Measurements from ENCODE around the gene YWHAG.
"Not testable (repeated sequence)": the region's sequence is repeated elsewhere in the genome, so short reads cannot be mapped to it uniquely, and the experiment has no call there.

YWHAG gene

DNA sequence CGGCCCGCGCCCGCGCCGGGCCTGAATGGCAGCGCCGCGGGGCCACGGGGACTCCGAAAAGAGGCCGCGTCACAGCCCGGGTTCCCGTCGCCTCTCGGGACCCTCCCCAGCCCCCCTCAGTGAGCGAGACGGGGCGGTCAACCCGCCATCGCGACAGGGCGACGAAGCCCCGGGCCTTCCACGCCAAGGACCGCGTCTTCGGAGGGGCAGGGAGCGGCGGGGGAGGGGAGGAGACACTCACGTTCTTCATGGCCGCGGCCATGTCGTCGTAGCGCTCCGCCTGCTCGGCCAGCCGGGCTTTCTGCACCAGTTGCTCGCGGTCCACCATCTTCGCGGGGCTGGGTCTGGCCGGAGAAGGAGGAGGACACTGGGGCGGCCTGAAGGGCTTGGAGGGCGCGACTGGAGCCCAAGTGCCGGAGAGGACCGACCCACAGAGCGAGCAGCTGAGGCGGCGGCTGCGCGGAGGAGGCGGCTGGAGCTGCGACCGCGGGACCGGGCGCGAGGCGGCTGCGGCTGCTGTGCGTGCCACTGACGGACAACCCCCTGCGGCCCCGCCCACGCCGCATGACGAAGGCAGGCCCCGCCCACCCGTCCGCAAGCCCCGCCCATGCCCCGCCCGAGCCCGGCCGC is at the start of gene YWHAG:
Gene YWHAG (minus strand): TSS at position 511 of the 630 bp plus-strand sequence. CDS start 183 bp downstream, at position 328.
- DNase-seq = peak; percentile 90

DNA sequence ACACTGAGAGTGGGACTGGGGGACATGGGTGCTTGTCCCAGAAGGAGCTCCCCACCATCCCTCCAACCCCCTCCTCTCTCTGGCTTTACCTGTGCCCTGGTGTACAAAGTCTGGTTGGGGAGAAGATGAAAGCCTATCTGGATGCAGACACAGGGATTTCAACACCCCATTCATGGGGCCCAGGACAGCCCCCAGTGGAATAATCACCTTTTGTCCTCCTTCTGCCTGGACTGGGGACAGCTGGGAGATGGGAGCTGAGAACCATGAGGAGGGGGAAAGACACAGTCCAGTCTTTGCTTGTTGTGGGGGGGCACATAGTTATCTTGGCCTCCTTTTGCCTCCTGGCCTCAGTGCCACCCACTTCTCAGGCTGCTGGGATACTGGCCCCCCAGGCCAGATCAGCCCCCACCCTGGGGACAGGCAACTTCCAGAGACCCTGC is 49.4 kb upstream of the YWHAG start:
- no peak for DNase-seq

DNA sequence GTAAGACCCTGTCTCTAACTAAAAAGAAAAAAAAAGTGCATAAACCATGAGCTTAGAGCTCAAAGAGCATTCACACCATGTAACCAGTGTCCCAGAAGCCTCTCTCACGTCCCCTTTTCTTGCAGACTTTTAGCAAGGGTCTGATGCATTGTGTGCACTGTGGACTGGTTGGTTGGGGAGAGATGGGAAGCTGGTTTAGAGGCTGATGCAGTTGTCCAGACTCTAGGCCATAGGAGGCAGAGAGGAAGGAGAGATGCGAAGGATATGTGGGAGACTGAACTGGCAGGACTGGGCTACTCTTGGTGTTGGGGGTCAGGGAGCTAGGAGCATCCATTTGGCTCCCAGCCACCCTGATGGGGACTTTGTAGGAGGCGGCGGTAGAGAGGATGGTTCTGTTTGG is 48.9 kb upstream of the YWHAG start:
- no peak for DNase-seq

DNA sequence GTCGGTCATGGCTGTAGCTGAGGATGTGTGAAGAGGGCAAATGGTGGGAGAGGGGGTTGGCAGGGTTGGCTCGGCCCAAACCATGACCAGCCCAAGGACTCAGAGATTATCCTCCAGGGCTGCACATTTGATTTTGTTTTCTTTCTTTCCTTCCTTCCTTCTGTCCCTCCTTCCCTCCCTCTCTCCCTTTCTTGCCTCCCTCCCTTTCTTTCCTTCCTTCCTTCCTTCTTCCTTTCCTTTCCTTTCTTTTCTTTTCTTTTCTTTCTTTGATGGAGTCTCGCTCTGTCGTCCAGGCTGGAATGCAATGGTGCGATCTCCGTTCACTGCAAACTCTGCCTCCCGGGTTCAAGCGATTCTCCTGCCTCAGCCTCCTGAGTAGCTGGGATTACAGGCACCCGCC is 46.9 kb upstream of the YWHAG start:
- DNase-seq = no peak

DNA sequence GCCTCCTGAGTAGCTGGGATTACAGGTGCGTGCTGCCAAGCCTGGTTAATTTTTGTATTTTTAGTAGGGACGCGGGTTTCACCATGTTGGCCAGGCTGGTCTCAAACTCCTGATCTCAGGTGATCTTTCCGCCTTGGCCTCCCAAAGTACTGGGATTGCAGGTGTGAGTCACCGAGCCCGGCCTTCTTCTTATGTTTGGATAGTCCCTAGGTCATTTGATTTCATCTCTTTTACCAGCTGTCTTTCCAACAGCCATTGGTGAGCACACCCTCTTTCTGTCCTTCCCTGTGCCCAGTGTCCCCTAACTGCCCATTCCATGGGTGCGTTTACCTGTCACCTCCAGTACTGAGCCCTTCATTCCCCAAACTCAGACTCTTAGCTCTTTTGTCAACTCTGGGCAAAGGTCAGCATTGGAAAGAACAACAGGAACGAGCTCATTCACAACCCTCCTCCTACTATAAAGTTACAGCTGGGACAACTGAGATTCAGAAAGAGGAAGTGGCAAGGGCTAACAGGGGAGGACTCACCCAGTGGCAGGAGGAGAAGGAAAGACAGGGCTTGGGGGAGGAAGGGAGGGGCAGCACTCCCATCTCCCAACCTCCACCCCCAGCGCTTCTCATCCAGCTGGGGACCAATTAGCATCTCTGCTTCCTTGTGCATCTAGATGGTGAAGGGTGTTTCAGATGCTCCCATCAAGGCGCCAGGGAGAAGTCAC is 45.1 kb upstream of the YWHAG start:
- peak; percentile 66 for DNase-seq

DNA sequence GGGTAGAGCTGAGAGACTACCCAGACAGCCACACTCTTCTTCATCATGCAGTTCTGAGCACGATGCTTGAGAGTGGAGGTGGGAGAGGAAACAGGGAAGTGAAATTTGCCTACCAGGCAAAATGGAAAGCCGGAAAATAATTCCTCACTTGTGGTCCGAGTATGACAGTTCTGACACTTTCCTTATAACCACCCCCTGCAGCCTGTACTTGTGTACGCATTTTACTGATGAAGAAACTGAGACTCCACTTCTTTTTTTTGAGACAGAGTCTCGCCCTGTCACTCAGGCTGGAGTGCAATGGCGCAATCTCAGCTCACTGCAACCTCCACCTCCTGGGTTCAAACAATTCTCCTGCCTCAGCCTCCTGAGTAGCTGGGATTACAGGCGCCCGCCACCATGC is 44.3 kb upstream of the YWHAG start:
- DNase-seq = not testable (repeated sequence)

DNA sequence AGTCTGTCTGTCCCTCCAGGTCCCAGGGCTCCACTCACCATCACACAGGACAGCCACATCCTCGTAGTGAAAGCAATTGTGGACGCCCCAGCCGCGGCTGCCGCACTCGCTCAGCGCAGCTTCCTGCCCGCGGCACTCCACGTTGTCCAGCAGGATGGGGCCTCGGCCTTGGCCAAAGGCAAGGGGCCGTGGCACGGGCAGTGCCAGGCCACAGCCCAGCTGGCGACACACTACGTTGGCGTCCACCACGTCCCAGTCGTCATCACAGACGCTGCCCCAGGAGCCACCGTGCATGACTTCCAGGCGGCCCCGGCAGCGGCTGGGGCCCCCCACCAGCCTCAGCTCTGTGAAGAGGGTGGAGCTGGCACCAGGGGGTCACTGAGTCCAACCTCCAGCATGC is 41.5 kb upstream of the YWHAG start:
- DNase-seq = no peak

DNA sequence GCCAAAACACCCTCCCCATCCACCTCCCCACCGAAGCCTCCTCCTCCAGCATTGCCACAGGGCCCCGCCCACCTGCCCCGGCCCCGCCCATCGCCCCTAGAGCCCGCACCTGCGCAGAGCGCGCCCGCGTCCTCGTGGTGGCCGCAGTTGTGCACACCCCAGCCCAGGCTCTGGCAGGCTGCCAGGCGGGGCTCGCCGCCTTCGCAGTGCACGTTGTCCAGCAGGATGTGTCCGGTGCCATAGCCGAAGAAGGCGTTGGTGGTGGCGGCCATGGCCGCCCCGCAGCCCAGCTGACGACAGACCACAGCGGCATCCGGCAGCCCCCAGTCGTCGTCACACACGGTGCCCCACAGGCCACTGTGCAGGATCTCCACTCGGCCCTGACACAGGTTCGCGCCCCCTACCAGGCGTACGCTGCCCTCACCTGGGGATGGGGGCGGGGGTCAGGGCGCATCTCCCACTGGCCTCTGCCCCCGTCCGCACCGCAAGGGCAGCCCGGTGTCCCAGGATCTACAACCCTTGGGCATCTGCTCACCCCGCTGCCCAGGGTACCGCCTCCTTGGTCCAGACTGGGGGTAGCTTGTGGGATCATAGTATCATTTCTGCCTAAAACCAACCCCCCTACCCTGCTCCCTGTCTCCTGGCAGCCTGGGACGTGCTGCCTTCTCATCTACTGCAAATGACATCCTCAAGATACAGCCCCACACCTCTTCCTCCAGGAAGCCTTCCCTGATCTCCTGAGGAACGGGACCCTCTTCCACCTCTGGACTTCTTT is 38.8 kb upstream of the YWHAG start:
- peak; percentile 90 for DNase-seq

DNA sequence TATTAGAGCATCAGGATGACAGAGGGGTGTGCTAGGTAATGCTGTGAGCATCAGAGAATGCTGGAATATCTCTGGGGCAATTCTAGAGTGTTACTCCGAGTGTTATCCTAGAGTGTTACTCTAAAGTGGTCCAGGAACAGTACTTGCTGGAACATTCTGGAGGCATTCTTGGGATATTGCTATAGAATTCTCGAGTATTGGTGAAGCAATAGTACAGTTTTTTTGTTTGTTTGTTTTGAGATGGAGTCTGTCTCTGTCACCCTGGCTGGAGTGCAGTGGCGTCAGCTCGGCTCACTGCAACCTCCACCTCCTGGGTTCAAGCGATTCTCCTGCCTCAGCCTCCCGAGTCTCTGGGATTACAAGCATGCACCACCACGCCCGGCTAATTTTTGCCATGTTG is 38.1 kb upstream of the YWHAG start:
- no peak for DNase-seq

DNA sequence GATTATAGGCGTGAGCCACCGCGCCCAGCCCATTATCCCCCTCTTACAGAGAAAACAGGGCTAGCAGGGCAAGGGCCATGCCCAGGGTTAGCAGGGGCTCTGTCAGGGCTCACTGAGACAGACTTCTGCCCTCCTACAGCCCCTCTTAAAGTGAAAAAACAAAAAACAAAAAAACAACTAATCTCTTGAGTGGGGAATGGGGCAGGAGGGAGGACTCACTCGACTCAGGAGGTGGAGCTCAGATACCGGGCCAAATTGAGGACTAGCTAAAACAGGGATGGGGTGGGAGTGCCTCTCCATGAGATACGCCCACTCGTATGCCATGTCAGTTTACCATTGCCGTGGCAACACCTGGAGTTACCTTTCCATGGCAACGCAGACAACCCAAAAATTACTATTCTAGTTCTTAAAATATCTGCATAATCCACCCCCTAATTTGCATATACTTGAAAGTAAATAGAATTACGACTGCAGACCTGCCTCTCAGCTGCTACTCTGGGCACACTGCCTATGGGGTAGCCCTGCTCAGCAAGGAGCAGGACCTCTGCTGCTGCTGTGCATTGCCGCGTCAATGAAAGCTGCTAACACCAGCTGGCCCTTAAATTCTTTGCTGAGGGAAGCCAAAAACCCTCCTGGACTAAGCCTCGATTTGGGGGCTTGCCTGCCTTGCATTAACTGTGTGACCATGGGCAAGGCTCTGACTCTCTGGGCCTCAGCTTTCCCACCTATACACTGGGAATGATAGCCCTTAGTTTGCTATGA is 37.4 kb upstream of the YWHAG start:
- peak; percentile 35 for DNase-seq

DNA sequence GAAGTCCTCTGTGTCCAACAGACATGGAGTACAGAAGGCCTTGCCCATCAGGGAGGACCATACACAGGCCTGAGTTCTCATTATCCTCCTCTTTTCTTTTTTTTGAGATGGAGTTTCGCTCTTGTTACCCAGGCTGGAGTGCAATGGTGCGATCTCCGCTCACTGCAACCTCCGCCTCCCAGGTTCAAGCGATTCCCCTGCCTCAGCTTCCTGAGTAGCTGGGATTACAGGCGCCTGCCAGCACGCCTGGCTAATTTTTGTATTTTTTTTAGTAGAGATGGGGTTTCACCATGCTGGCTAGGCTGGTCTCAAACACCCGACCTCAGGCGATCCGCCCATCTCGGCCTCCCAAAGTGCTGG is 36.8 kb upstream of the YWHAG start:
- not testable (repeated sequence) for DNase-seq

DNA sequence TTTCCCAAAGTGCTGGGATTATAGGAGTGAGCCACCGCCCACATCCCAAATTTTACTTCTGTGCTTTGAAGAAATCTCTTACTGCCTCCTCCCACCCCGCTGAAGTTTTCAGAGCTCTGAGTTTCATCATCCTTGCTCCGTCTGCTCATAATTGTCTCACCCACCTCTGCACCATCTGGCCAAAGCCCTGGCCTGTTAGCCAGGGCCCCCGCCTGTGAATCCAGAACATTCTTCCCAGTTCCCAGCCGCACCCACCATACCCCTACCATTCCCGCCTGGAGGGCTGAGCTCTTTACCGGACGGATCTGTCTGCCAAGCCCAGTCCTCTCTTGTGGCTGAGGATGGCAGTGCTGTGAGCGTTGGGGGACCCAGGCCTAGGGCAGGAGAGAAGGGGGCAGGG is 36.2 kb upstream of the YWHAG start:
- DNase-seq = no peak

DNA sequence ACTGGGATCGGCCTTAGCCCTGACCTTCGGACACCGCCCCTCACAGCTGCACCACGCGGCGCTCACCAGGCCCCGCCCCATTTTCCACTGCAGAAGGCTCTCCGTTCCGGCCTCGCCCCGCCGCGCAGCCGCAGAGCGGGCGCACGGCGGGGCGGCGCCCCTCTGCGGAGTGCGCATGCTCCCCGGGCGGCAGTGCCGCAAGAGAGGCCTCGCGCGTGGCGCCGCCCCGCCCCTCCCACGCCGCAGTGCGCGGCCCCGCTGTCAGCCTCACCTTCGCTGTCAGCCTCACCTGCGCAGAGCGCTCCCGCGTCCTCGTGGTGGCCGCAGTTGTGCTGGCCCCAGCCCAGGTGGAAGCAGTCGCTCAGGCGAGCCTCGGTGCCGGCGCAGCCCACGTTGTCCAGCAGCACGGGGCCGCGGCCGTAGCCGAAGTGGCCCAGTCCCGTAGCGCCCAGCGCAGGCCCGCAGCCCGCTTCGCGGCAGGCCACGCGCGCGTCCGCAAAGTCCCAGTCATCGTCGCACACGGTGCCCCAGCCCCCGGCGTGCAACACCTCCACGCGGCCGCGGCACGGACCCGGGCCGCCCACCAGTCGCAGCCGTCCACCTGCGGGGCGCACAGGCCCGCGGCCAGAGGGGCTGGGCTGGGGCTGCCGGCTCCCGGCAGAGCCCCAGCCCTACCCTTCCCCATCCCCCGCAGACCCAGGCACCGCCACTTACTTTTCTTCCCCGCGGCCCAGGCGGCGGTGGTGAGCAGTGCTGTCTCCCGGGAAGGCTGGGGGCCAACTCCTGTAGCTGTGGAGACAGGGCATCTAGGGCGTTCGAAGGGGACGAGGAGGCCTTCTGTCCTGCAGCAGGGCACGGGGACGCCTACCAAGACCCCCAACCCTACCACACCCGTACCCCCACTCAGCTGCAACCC is 34.6 kb upstream of the YWHAG start:
- peak; percentile 96 for DNase-seq

DNA sequence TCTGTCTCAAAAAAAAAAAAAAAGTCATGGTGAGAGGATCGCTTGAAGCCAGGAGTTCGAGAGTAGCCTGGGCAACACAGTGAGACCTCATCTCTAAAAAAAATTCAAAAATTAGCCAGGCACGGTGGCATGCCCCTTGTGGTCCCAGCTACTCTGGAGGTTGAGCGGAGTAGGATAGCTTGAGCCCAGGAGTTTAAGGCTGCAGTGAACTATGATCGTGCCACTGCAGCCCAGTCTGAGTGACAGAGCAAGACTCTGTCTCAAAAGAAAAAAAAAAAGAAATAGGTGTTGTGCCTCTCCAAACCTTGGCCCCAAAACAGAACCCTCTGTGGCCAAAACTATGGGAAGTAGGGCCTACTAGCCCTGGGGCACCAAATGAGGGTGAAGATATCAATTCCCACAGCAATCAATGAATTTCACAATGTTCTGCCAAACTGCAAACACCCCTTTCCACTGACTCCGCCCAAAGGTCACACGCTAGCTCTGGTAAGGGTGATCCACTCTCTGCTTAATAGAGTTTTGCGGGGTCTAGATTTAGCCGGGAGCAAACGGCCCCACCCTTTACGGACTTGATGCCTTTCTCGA is 33.8 kb upstream of the YWHAG start:
- no peak for DNase-seq

DNA sequence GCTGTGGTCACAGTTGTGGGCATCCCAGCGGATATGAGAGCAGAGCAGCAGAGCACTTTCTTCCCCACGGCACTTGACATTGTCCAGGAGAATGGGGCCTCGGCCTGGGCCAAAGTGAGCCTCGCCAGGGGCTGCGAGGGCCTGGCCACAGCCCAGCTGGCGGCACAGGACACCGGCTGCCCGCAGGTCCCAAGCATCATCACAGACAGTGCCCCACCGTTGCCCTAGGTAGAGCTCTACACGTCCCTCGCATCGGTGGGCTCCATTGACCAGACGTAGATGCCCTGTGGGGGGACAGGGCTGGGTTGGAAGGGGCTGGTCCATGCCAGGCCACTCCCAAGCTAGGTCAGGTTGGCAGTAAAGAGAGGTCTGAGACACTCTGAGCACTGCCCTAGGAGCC is 31.3 kb upstream of the YWHAG start:
- no peak for DNase-seq

DNA sequence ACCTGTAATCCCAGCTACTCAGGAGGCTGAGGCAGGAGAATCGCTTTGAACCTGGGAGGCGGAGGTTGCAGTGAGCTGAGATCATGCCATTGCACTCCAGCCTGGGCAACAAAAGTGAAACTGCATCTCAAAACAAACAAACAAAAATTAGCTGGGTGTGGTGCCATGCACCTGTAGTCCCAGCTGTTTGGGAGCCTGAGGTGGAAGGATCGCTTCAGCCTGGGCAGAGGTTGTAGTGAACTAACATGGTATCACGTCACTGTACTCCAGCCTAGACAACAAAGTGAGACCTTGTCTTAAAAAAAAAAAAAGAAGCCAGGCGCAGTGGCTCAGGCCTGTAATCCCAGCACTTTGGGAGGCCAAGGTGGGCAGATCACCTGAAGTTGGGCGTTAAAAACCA is 29.0 kb upstream of the YWHAG start:
- not testable (repeated sequence) for DNase-seq

DNA sequence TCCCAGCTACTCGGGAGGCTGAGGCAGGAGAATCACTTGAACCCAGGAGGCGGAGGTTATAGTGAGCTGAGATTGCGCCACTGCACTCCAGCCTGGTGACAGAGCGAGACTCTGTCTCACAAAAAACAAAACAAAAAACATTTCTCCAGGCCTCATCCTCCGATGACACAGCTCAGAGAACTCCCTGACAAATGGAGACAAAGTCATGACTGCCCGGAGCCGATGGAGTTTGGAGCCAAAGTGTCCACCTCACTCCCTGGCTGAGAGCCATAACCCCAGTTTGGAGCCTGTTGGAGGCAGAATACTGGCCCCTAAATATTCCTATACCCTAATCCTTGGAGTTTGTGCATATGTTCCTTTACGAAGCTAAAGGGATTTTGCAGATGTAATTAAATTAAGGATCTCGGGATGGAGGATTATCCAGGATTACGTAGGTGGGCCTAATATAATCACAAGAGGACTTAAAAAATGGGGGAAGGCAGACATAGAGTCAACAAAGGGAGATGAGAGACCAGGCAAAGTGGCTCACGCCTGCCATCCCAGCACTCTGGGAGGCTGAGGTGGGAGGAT is 28.0 kb upstream of the YWHAG start:
- DNase-seq = no peak

DNA sequence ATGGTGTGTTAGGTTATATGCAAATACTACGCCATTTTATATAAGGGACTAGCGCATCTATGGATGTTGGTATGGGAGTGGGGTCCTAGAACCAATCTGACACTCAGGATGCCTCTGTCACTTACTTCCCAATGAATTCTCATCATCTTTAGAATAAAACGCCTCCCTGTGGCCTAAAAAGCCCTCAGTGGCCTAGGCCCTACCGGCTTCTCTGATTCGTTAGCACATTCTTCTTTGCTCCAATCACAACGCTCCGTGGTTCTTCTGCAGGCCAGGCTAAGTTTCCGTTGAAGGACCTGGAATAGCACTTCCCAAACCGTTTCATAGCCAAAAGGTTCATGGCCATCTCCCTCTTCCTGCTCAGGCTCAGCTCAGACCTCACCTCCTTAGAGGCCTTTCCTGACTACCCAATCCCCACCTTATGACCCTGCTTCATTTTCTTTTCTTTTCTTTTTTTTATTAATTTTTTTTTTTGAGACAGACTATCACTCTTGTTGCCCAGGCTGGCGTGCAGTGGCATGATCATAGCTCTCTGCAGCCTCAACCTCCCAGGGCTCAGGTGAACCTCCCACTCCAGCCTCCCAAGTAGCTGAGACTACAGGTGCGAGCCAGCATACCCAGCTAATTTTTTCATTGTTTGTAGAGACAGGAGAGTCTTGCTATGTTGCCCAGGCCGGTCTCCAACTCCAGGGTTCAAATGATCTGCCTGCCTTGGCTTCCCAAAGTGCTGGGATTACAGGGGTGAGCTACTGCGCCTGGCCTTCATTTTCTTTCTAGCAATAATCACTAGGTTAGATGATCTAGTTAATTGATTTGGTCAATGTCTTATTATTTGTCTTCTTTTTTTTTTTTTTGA is 24.5 kb upstream of the YWHAG start:
- peak; percentile 60 for DNase-seq

DNA sequence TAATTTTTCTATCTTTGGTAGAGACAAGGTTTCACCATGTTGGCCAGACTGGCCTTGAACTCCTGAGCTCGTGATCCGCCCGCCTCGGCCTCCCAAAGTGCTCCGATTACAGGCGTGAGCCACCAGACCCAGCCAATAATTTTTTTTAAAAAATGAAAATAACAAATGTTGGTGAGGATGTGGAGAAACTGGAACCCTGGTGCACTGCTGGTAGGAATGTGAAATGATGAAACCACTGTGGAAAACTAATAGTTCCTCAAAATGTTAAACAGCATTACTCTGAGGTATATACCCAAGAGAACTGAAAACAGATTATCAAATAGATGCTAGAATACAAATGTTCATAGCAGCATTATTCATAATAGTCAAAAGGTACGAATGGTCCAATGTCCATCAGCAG is 23.0 kb upstream of the YWHAG start:
- DNase-seq = no peak

DNA sequence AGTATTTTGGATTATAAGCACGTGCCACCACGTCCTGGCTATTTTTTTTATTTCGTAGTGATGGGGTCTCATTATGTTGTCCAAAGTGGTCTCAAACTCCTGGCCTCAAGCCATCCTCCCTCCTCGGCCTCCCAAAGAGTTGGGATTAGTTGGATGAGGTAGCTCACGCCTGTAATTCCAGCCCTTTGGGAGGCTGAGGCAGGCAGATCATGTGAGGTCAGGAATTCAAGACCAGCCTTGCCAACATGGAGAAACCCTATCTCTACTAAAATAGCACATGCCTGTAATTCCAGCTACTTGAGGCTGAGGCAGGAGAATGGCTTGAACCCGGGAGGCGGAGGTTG is 21.8 kb upstream of the YWHAG start:
- DNase-seq = no peak
